ENCODE results near the gene ZC3H7A.

The ZC3H7A gene

GRCh38 chr16:11734653-11735043 lies 62.4 kb downstream of the ZC3H7A start:
- DNase-seq = no peak

GRCh38 chr16:11734025-11734652 lies 62.9 kb downstream of the ZC3H7A start:
- DNase-seq = no peak

- no peak for DNase-seq
Observed at GRCh38 chr16:11731222-11731621, 65.8 kb downstream of the ZC3H7A start.

- DNase-seq = no peak
Observed at GRCh38 chr16:11729787-11730186, 67.3 kb downstream of the ZC3H7A start.

- no peak for DNase-seq
Observed at GRCh38 chr16:11727796-11728543, 69.1 kb downstream of the ZC3H7A start.

- no peak for DNase-seq
Observed at GRCh38 chr16:11726008-11726407, 71.0 kb downstream of the ZC3H7A start.

- peak; percentile 28 for DNase-seq
Observed at GRCh38 chr16:11725457-11725856, 71.6 kb downstream of the ZC3H7A start.

GRCh38 chr16:11722468-11722808 lies 74.6 kb downstream of the ZC3H7A start:
- DNase-seq = no peak

GRCh38 chr16:11721781-11722467 lies 75.1 kb downstream of the ZC3H7A start:
- DNase-seq = no peak

- DNase-seq = no peak
Observed at GRCh38 chr16:11719762-11720161, 77.3 kb downstream of the ZC3H7A start.

GRCh38 chr16:11719171-11719570 lies 77.9 kb downstream of the ZC3H7A start:
- DNase-seq = no peak

GRCh38 chr16:11717811-11718210 lies 79.2 kb downstream of the ZC3H7A start:
- no peak for DNase-seq

GRCh38 chr16:11716336-11716735 lies 80.7 kb downstream of the ZC3H7A start:
- DNase-seq = no peak

GRCh38 chr16:11715246-11715947 lies 81.7 kb downstream of the ZC3H7A start:
- no peak for DNase-seq

GRCh38 chr16:11712122-11712521 lies 84.9 kb downstream of the ZC3H7A start:
- no peak for DNase-seq

- DNase-seq = no peak
Observed at GRCh38 chr16:11711662-11712061, 85.4 kb downstream of the ZC3H7A start.

GRCh38 chr16:11708421-11708820 lies 88.6 kb downstream of the ZC3H7A start:
- no peak for DNase-seq

- DNase-seq = no peak
Observed at GRCh38 chr16:11707679-11708197, 89.3 kb downstream of the ZC3H7A start.

- no peak for DNase-seq
Observed at GRCh38 chr16:11706180-11706742, 90.8 kb downstream of the ZC3H7A start.

GRCh38 chr16:11705311-11706025 lies 91.6 kb downstream of the ZC3H7A start:
- no peak for DNase-seq
